HEK293 (cell line): ENCODE measurements around the gene TSHZ2.

ENCODE experiments used
- CTCF ChIA-PET: fragments of 350-600 bp; formaldehyde crosslinking; extraction: SDS; loops from one replicate; lab custom pipeline; 2021; ENCODE audit warnings: antibody characterized with exemption; lab: Yijun Ruan, JAX
- POLR2A ChIA-PET: fragments of 300-600 bp; formaldehyde crosslinking; extraction: SDS; loops from one replicate; lab custom pipeline; 2020; ENCODE audit warnings: antibody characterized with exemption, inconsistent platforms; lab: Yijun Ruan, JAX
- H3K27ac ChIP-seq: fragments of 200-500 bp; sonication (Bioruptor generic); 2 replicates; pipeline ENCODE4 v1.5.1; 2014; ENCODE audit warnings: low read depth, low read length, control low read depth, inconsistent platforms; ENCODE audit errors: extremely low read depth
- H3K36me3 ChIP-seq, 2 experiments: fragments of 200-500 bp in 1 of 2; sonication (Bioruptor generic) in 1 of 2; 1 replicate in 1 of 2; 2 replicates in 1 of 2; pipeline ENCODE4 v1.5.1; 2014 to 2017; ENCODE audit warnings: inconsistent platforms in 2 of 2, low read length in 2 of 2; ENCODE audit not compliant: control insufficient read depth in 2 of 2, insufficient read depth in 1 of 2
- H3K4me1 ChIP-seq: fragments of 200-500 bp; sonication (Bioruptor generic); 2 replicates; pipeline ENCODE4 v1.5.1; 2014; ENCODE audit warnings: mild to moderate bottlenecking, low read length, inconsistent platforms; ENCODE audit not compliant: control insufficient read depth, insufficient read depth
- H3K4me3 ChIP-seq: 2 replicates; pipeline ENCODE4 v1.5.1; 2011; ENCODE audit warnings: low read depth, mild to moderate bottlenecking, control low read depth, low read length, moderate library complexity
- H3K9me3 ChIP-seq: fragments of 200-500 bp; sonication (Bioruptor generic); 2 replicates; pipeline ENCODE4 v1.5.1; 2014; ENCODE audit warnings: low read depth, low read length, inconsistent platforms; ENCODE audit not compliant: control insufficient read depth, insufficient read depth
- KLF7 ChIP-seq: fragments of 450-650 bp; formaldehyde crosslinking; IDR thresholded peaks from 2 replicates; pipeline ENCODE4 v1.5.1; 2016; ENCODE audit warnings: missing biosample characterization, missing genetic modification characterization, borderline replicate concordance
- SP7 ChIP-seq: fragments of 450-650 bp; formaldehyde crosslinking; IDR thresholded peaks from 2 replicates; pipeline ENCODE4 v1.5.1; 2016; ENCODE audit warnings: missing biosample characterization, missing genetic modification characterization
- ZBTB7A ChIP-seq: fragments of 450-650 bp; formaldehyde crosslinking; IDR thresholded peaks from 2 replicates; pipeline ENCODE4 v1.5.1; 2016; ENCODE audit warnings: low read depth, missing biosample characterization, missing genetic modification characterization
- ZFP41 ChIP-seq: fragments of 450-650 bp; formaldehyde crosslinking; IDR thresholded peaks from 2 replicates; pipeline ENCODE4 v1.5.1; 2016; ENCODE audit warnings: missing biosample characterization, missing genetic modification characterization, borderline replicate concordance
- ZNF114 ChIP-seq: fragments of 450-650 bp; formaldehyde crosslinking; IDR thresholded peaks from 2 replicates; pipeline ENCODE4 v1.5.0; 2017; ENCODE audit warnings: missing biosample characterization, missing genetic modification characterization
- ZNF311 ChIP-seq: fragments of 450-650 bp; formaldehyde crosslinking; IDR thresholded peaks from 2 replicates; pipeline ENCODE4 v1.5.1; 2017; ENCODE audit warnings: missing biosample characterization, missing genetic modification characterization, borderline replicate concordance
- ZNF391 ChIP-seq: fragments of 450-650 bp; formaldehyde crosslinking; IDR thresholded peaks from 2 replicates; pipeline ENCODE4 v1.5.1; 2016; ENCODE audit warnings: low read depth, missing biosample characterization, missing genetic modification characterization, borderline replicate concordance
- ZNF548 ChIP-seq: fragments of 450-650 bp; formaldehyde crosslinking; IDR thresholded peaks from 2 replicates; pipeline ENCODE4 v1.5.1; 2016; ENCODE audit warnings: missing biosample characterization, missing genetic modification characterization
- ZNF610 ChIP-seq: fragments of 450-650 bp; formaldehyde crosslinking; IDR thresholded peaks from 2 replicates; pipeline ENCODE4 v1.5.1; 2016; ENCODE audit warnings: missing biosample characterization, missing genetic modification characterization, borderline replicate concordance
- ZNF624 ChIP-seq: fragments of 450-650 bp; formaldehyde crosslinking; IDR thresholded peaks from 2 replicates; pipeline ENCODE4 v1.5.1; 2017; ENCODE audit warnings: missing biosample characterization, missing genetic modification characterization
- ZNF76 ChIP-seq: fragments of 450-650 bp; formaldehyde crosslinking; IDR thresholded peaks from 2 replicates; pipeline ENCODE4; 2016; ENCODE audit warnings: low read depth, missing biosample characterization, missing genetic modification characterization, borderline replicate concordance
- ZNF768 ChIP-seq: fragments of 450-650 bp; formaldehyde crosslinking; IDR thresholded peaks from 2 replicates; pipeline ENCODE4 v1.5.1; 2018; ENCODE audit warnings: missing biosample characterization, mild to moderate bottlenecking, missing genetic modification characterization
- ZNF791 ChIP-seq: fragments of 450-650 bp; formaldehyde crosslinking; IDR thresholded peaks from 2 replicates; pipeline ENCODE4 v1.5.1; 2016; ENCODE audit warnings: missing biosample characterization, missing genetic modification characterization
- TF ChIP-seq, protein P1 (sequence below): fragments of 450-650 bp; formaldehyde crosslinking; IDR thresholded peaks from 2 replicates; pipeline ENCODE4 v1.5.1; 2016; ENCODE audit warnings: missing biosample characterization, missing genetic modification characterization
- TF ChIP-seq, protein P2 (sequence below): fragments of 450-650 bp; formaldehyde crosslinking; IDR thresholded peaks from 2 replicates; pipeline ENCODE4 v1.5.1; 2017; ENCODE audit warnings: missing biosample characterization, missing genetic modification characterization
- TF ChIP-seq, protein P3 (sequence below): fragments of 450-650 bp; formaldehyde crosslinking; optimal IDR thresholded peaks from 2 replicates; pipeline ENCODE3; 2016; ENCODE audit warnings: missing biosample characterization, mild to moderate bottlenecking, missing genetic modification characterization
- TF ChIP-seq, protein P4 (sequence below): IDR thresholded peaks from 2 replicates; pipeline ENCODE4 v1.6.1; 2011; ENCODE audit warnings: mild to moderate bottlenecking, low read depth, low read length, borderline replicate concordance
- TF ChIP-seq, protein P5 (sequence below): fragments of 450-650 bp; formaldehyde crosslinking; IDR thresholded peaks from 2 replicates; pipeline ENCODE4 v1.5.1; 2016; ENCODE audit warnings: missing biosample characterization, missing genetic modification characterization
- TF ChIP-seq, protein P6 (sequence below): fragments of 450-650 bp; formaldehyde crosslinking; IDR thresholded peaks from 2 replicates; pipeline ENCODE4 v1.5.1; 2017; ENCODE audit warnings: missing biosample characterization, missing genetic modification characterization

The TSHZ2 gene

DNA sequence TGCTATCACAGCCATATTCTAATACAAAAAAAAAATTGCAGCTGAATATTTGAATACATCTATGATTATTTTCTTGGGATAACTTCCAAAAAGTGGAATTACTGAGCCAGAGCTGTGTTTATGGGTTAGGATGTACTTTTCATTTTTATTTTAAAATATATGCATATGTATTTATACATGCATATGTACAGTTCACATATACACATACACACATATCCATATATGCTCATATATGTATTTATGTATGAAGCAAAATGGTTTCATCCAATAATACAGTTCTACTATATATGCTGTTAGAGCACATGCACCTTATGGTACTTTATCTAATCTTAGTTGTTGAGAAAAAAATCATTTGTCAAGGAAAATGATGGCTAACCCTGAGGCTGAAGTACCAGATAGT, 54.9 kb downstream of the TSHZ2 start:
- POLR2A ChIA-PET: no interaction called here
- Histone ChIP-seq H3K36me3 (no peaks in the 10 kb centered on the region), H3K27ac (no peak overlapping the region), H3K4me3 (no peak overlapping the region), H3K4me1 (peaks cover 4% of the 10 kb centered on the region), H3K9me3 (no peaks in the 10 kb centered on the region)
- no peak for TF ChIP-seq ZNF391 (tag by site-specific recombination)
- TF ChIP-seq, protein P1, sequence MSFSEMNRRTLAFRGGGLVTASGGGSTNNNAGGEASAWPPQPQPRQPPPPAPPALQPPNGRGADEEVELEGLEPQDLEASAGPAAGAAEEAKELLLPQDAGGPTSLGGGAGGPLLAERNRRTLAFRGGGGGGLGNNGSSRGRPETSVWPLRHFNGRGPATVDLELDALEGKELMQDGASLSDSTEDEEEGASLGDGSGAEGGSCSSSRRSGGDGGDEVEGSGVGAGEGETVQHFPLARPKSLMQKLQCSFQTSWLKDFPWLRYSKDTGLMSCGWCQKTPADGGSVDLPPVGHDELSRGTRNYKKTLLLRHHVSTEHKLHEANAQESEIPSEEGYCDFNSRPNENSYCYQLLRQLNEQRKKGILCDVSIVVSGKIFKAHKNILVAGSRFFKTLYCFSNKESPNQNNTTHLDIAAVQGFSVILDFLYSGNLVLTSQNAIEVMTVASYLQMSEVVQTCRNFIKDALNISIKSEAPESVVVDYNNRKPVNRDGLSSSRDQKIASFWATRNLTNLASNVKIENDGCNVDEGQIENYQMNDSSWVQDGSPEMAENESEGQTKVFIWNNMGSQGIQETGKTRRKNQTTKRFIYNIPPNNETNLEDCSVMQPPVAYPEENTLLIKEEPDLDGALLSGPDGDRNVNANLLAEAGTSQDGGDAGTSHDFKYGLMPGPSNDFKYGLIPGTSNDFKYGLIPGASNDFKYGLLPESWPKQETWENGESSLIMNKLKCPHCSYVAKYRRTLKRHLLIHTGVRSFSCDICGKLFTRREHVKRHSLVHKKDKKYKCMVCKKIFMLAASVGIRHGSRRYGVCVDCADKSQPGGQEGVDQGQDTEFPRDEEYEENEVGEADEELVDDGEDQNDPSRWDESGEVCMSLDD (tag by site-specific recombination): no peak
- no peak for TF ChIP-seq ZNF114 (tag by site-specific recombination)
- TF ChIP-seq ZNF610 (tag by site-specific recombination): no peak
- TF ChIP-seq SP7 (tag by site-specific recombination): no peak
- CTCF ChIA-PET: interaction anchor here (0.7 kb wide), 1 partner anchor 182 kb away, joined by 3 read pairs; no protein-coding TSS in a partner anchor

DNA sequence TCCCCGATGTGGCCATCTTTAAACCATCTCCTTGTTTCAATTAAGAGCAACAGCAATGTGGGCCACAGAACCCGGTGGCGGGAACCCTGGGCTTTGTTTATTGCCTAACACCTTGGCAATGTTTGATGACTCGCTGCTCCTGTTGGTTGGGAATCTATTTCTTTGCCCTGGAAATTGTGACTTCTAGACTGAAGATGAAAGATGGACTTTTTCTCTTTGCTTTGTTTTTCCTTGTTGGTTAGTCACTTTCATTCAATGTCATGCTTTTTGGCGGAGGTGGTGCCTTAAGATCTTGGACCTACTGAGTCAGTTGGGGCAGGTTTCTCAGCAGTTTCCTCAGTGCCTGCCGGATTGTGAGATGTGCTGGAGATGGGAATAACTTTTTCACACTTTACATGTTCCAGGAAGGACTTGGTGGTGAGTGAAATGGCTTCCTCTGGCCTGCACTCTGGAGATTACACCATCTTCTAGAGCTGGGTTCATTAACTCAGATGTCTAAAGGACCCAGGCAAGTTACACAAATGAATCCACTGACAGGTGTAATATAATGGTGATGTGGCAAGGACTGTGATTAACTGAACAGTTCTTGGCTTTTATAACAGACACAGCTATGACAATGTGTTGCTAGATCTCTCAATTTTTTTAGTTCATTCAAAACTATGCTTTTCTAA, 56.3 kb downstream of the TSHZ2 start:
- TF ChIP-seq ZBTB7A (tag by site-specific recombination): no peak
- TF ChIP-seq ZNF311 (tag by site-specific recombination): no peak
- TF ChIP-seq, protein P2, sequence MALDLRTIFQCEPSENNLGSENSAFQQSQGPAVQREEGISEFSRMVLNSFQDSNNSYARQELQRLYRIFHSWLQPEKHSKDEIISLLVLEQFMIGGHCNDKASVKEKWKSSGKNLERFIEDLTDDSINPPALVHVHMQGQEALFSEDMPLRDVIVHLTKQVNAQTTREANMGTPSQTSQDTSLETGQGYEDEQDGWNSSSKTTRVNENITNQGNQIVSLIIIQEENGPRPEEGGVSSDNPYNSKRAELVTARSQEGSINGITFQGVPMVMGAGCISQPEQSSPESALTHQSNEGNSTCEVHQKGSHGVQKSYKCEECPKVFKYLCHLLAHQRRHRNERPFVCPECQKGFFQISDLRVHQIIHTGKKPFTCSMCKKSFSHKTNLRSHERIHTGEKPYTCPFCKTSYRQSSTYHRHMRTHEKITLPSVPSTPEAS (tag by site-specific recombination): no peak
- TF ChIP-seq ZNF548 (tag by site-specific recombination): no peak
- TF ChIP-seq, protein P3, sequence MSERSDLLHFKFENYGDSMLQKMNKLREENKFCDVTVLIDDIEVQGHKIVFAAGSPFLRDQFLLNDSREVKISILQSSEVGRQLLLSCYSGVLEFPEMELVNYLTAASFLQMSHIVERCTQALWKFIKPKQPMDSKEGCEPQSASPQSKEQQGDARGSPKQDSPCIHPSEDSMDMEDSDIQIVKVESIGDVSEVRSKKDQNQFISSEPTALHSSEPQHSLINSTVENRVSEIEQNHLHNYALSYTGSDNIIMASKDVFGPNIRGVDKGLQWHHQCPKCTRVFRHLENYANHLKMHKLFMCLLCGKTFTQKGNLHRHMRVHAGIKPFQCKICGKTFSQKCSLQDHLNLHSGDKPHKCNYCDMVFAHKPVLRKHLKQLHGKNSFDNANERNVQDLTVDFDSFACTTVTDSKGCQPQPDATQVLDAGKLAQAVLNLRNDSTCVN (tag by site-specific recombination): no peak
- no peak for TF ChIP-seq ZNF624 (tag by site-specific recombination)
- no peak for TF ChIP-seq ZNF791 (tag by site-specific recombination)
- TF ChIP-seq, protein P4, sequence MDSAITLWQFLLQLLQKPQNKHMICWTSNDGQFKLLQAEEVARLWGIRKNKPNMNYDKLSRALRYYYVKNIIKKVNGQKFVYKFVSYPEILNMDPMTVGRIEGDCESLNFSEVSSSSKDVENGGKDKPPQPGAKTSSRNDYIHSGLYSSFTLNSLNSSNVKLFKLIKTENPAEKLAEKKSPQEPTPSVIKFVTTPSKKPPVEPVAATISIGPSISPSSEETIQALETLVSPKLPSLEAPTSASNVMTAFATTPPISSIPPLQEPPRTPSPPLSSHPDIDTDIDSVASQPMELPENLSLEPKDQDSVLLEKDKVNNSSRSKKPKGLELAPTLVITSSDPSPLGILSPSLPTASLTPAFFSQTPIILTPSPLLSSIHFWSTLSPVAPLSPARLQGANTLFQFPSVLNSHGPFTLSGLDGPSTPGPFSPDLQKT: no peak
- no peak for TF ChIP-seq ZNF610 (tag by site-specific recombination)
- TF ChIP-seq, protein P5, sequence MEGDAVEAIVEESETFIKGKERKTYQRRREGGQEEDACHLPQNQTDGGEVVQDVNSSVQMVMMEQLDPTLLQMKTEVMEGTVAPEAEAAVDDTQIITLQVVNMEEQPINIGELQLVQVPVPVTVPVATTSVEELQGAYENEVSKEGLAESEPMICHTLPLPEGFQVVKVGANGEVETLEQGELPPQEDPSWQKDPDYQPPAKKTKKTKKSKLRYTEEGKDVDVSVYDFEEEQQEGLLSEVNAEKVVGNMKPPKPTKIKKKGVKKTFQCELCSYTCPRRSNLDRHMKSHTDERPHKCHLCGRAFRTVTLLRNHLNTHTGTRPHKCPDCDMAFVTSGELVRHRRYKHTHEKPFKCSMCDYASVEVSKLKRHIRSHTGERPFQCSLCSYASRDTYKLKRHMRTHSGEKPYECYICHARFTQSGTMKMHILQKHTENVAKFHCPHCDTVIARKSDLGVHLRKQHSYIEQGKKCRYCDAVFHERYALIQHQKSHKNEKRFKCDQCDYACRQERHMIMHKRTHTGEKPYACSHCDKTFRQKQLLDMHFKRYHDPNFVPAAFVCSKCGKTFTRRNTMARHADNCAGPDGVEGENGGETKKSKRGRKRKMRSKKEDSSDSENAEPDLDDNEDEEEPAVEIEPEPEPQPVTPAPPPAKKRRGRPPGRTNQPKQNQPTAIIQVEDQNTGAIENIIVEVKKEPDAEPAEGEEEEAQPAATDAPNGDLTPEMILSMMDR (tag by site-specific recombination): no peak
- TF ChIP-seq ZNF768 (tag by site-specific recombination): no peak
- no peak for TF ChIP-seq ZNF76
- TF ChIP-seq, protein P1 (tag by site-specific recombination): no peak
- no peak for TF ChIP-seq ZFP41
- TF ChIP-seq, protein P6, sequence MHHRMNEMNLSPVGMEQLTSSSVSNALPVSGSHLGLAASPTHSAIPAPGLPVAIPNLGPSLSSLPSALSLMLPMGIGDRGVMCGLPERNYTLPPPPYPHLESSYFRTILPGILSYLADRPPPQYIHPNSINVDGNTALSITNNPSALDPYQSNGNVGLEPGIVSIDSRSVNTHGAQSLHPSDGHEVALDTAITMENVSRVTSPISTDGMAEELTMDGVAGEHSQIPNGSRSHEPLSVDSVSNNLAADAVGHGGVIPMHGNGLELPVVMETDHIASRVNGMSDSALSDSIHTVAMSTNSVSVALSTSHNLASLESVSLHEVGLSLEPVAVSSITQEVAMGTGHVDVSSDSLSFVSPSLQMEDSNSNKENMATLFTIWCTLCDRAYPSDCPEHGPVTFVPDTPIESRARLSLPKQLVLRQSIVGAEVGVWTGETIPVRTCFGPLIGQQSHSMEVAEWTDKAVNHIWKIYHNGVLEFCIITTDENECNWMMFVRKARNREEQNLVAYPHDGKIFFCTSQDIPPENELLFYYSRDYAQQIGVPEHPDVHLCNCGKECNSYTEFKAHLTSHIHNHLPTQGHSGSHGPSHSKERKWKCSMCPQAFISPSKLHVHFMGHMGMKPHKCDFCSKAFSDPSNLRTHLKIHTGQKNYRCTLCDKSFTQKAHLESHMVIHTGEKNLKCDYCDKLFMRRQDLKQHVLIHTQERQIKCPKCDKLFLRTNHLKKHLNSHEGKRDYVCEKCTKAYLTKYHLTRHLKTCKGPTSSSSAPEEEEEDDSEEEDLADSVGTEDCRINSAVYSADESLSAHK (tag by site-specific recombination): no peak
- no peak for TF ChIP-seq KLF7
- H3K9me3 ChIP-seq: no peaks in the 10 kb centered on the region
- H3K27ac ChIP-seq: no peak overlapping the region
- ChIA-PET CTCF (no interaction called here), POLR2A (no interaction called here)
- H3K4me1 ChIP-seq: peaks cover 2% of the 10 kb centered on the region
- no peaks in the 10 kb centered on the region for H3K36me3 ChIP-seq
- H3K4me3 ChIP-seq: no peak overlapping the region
